ENCODE data around the gene PARD3B.

The PARD3B gene

GRCh38 chr2:205407984-205408383 lies 862.7 kb downstream of the PARD3B start:
- no peaks in the 10 kb centered on the region for H3K9me3 ChIP-seq (replicated peaks; ENCODE audit: low read length)
- no peak overlapping the region for H3K4me3 ChIP-seq (ENCODE audit: low read length)
- H3K9ac ChIP-seq (ENCODE audit: low read depth, low read length) = no peak overlapping the region
- H3K4me1 ChIP-seq (ENCODE audit: control insufficient read depth, insufficient read depth, low read length) = peaks cover 31% of the 10 kb centered on the region
- H3K36me3 ChIP-seq (ENCODE audit: insufficient read depth, low read length) = no peaks in the 10 kb centered on the region
- no peak overlapping the region for H3K4me2 ChIP-seq (ENCODE audit: low read length)
- no peaks in the 10 kb centered on the region for H3K27me3 ChIP-seq (ENCODE audit: control insufficient read depth, insufficient read depth, low read length)

GRCh38 chr2:205408696-205409095 lies 863.4 kb downstream of the PARD3B start:
- Histone ChIP-seq H3K4me1 (ENCODE audit: control insufficient read depth, insufficient read depth, low read length) (peaks cover 31% of the 10 kb centered on the region), H3K4me2 (ENCODE audit: low read length) (no peak overlapping the region), H3K36me3 (ENCODE audit: insufficient read depth, low read length) (no peaks in the 10 kb centered on the region), H3K27me3 (ENCODE audit: control insufficient read depth, insufficient read depth, low read length) (no peaks in the 10 kb centered on the region), H3K4me3 (ENCODE audit: low read length) (no peak overlapping the region), H3K9me3 (replicated peaks; ENCODE audit: low read length) (no peaks in the 10 kb centered on the region), H3K9ac (ENCODE audit: low read depth, low read length) (no peak overlapping the region)

GRCh38 chr2:205409411-205409810 lies 864.1 kb downstream of the PARD3B start:
- no peaks in the 10 kb centered on the region for H3K27me3 ChIP-seq (ENCODE audit: control insufficient read depth, insufficient read depth, low read length)
- H3K4me3 ChIP-seq (ENCODE audit: low read length) = no peak overlapping the region
- no peak overlapping the region for H3K4me2 ChIP-seq (ENCODE audit: low read length)
- no peaks in the 10 kb centered on the region for H3K36me3 ChIP-seq (ENCODE audit: insufficient read depth, low read length)
- H3K9ac ChIP-seq (ENCODE audit: low read depth, low read length) = no peak overlapping the region
- peaks cover 31% of the 10 kb centered on the region for H3K4me1 ChIP-seq (ENCODE audit: control insufficient read depth, insufficient read depth, low read length)
- H3K9me3 ChIP-seq (replicated peaks; ENCODE audit: low read length) = no peaks in the 10 kb centered on the region

GRCh38 chr2:205411558-205411957 lies 866.3 kb downstream of the PARD3B start:
- no peaks in the 10 kb centered on the region for H3K27me3 ChIP-seq (ENCODE audit: control insufficient read depth, insufficient read depth, low read length)
- no peaks in the 10 kb centered on the region for H3K9me3 ChIP-seq (replicated peaks; ENCODE audit: low read length)
- H3K4me1 ChIP-seq (ENCODE audit: control insufficient read depth, insufficient read depth, low read length) = peaks cover 14% of the 10 kb centered on the region
- no peak overlapping the region for H3K4me2 ChIP-seq (ENCODE audit: low read length)
- H3K4me3 ChIP-seq (ENCODE audit: low read length) = no peak overlapping the region
- no peak overlapping the region for H3K9ac ChIP-seq (ENCODE audit: low read depth, low read length)
- no peaks in the 10 kb centered on the region for H3K36me3 ChIP-seq (ENCODE audit: insufficient read depth, low read length)

GRCh38 chr2:205424326-205424725 lies 879.1 kb downstream of the PARD3B start:
- no peak overlapping the region for H3K4me3 ChIP-seq (ENCODE audit: low read length)
- H3K4me1 ChIP-seq (ENCODE audit: control insufficient read depth, insufficient read depth, low read length) = peaks cover 9% of the 10 kb centered on the region
- H3K4me2 ChIP-seq (ENCODE audit: low read length) = no peak overlapping the region
- H3K9me3 ChIP-seq (replicated peaks; ENCODE audit: low read length) = no peaks in the 10 kb centered on the region
- H3K27me3 ChIP-seq (ENCODE audit: control insufficient read depth, insufficient read depth, low read length) = no peaks in the 10 kb centered on the region
- no peak overlapping the region for H3K9ac ChIP-seq (ENCODE audit: low read depth, low read length)
- H3K36me3 ChIP-seq (ENCODE audit: insufficient read depth, low read length) = no peaks in the 10 kb centered on the region

GRCh38 chr2:205425102-205425501 lies 879.8 kb downstream of the PARD3B start:
- Histone ChIP-seq H3K36me3 (ENCODE audit: insufficient read depth, low read length) (no peaks in the 10 kb centered on the region), H3K9ac (ENCODE audit: low read depth, low read length) (no peak overlapping the region), H3K4me1 (ENCODE audit: control insufficient read depth, insufficient read depth, low read length) (peaks cover 9% of the 10 kb centered on the region), H3K27me3 (ENCODE audit: control insufficient read depth, insufficient read depth, low read length) (no peaks in the 10 kb centered on the region), H3K9me3 (replicated peaks; ENCODE audit: low read length) (no peaks in the 10 kb centered on the region), H3K4me3 (ENCODE audit: low read length) (no peak overlapping the region), H3K4me2 (ENCODE audit: low read length) (no peak overlapping the region)

GRCh38 chr2:205427112-205427511 lies 881.8 kb downstream of the PARD3B start:
- no peaks in the 10 kb centered on the region for H3K27me3 ChIP-seq (ENCODE audit: control insufficient read depth, insufficient read depth, low read length)
- peaks cover 9% of the 10 kb centered on the region for H3K4me1 ChIP-seq (ENCODE audit: control insufficient read depth, insufficient read depth, low read length)
- H3K9ac ChIP-seq (ENCODE audit: low read depth, low read length) = no peak overlapping the region
- no peak overlapping the region for H3K4me3 ChIP-seq (ENCODE audit: low read length)
- H3K4me2 ChIP-seq (ENCODE audit: low read length) = peak overlapping the region; percentile 16
- no peaks in the 10 kb centered on the region for H3K9me3 ChIP-seq (replicated peaks; ENCODE audit: low read length)
- no peaks in the 10 kb centered on the region for H3K36me3 ChIP-seq (ENCODE audit: insufficient read depth, low read length)

GRCh38 chr2:205428811-205429210 lies 883.5 kb downstream of the PARD3B start:
- H3K4me1 ChIP-seq (ENCODE audit: control insufficient read depth, insufficient read depth, low read length) = peaks cover 9% of the 10 kb centered on the region
- no peak overlapping the region for H3K4me3 ChIP-seq (ENCODE audit: low read length)
- H3K36me3 ChIP-seq (ENCODE audit: insufficient read depth, low read length) = no peaks in the 10 kb centered on the region
- no peaks in the 10 kb centered on the region for H3K9me3 ChIP-seq (replicated peaks; ENCODE audit: low read length)
- H3K4me2 ChIP-seq (ENCODE audit: low read length) = no peak overlapping the region
- H3K9ac ChIP-seq (ENCODE audit: low read depth, low read length) = no peak overlapping the region
- H3K27me3 ChIP-seq (ENCODE audit: control insufficient read depth, insufficient read depth, low read length) = no peaks in the 10 kb centered on the region

- no peak overlapping the region for H3K9ac ChIP-seq (ENCODE audit: low read depth, low read length)
- H3K27me3 ChIP-seq (ENCODE audit: control insufficient read depth, insufficient read depth, low read length) = no peaks in the 10 kb centered on the region
- no peak overlapping the region for H3K4me2 ChIP-seq (ENCODE audit: low read length)
- H3K36me3 ChIP-seq (ENCODE audit: insufficient read depth, low read length) = no peaks in the 10 kb centered on the region
- H3K4me3 ChIP-seq (ENCODE audit: low read length) = no peak overlapping the region
- H3K9me3 ChIP-seq (replicated peaks; ENCODE audit: low read length) = no peaks in the 10 kb centered on the region
- peaks cover 3% of the 10 kb centered on the region for H3K4me1 ChIP-seq (ENCODE audit: control insufficient read depth, insufficient read depth, low read length)
Measured at GRCh38 chr2:205435970-205436369, 890.7 kb downstream of the PARD3B start.

GRCh38 chr2:205438241-205438640 lies 893.0 kb downstream of the PARD3B start:
- no peaks in the 10 kb centered on the region for H3K27me3 ChIP-seq (ENCODE audit: control insufficient read depth, insufficient read depth, low read length)
- no peak overlapping the region for H3K9ac ChIP-seq (ENCODE audit: low read depth, low read length)
- H3K36me3 ChIP-seq (ENCODE audit: insufficient read depth, low read length) = no peaks in the 10 kb centered on the region
- H3K4me2 ChIP-seq (ENCODE audit: low read length) = no peak overlapping the region
- peaks cover 3% of the 10 kb centered on the region for H3K4me1 ChIP-seq (ENCODE audit: control insufficient read depth, insufficient read depth, low read length)
- no peaks in the 10 kb centered on the region for H3K9me3 ChIP-seq (replicated peaks; ENCODE audit: low read length)
- H3K4me3 ChIP-seq (ENCODE audit: low read length) = no peak overlapping the region

GRCh38 chr2:205439621-205440020 lies 894.3 kb downstream of the PARD3B start:
- Histone ChIP-seq H3K9ac (ENCODE audit: low read depth, low read length) (no peak overlapping the region), H3K36me3 (ENCODE audit: insufficient read depth, low read length) (no peaks in the 10 kb centered on the region), H3K4me3 (ENCODE audit: low read length) (no peak overlapping the region), H3K9me3 (replicated peaks; ENCODE audit: low read length) (no peaks in the 10 kb centered on the region), H3K4me1 (ENCODE audit: control insufficient read depth, insufficient read depth, low read length) (peaks cover 3% of the 10 kb centered on the region), H3K27me3 (ENCODE audit: control insufficient read depth, insufficient read depth, low read length) (no peaks in the 10 kb centered on the region), H3K4me2 (ENCODE audit: low read length) (no peak overlapping the region)

- Histone ChIP-seq H3K36me3 (ENCODE audit: insufficient read depth, low read length) (no peaks in the 10 kb centered on the region), H3K4me2 (ENCODE audit: low read length) (no peak overlapping the region), H3K4me3 (ENCODE audit: low read length) (no peak overlapping the region), H3K27me3 (ENCODE audit: control insufficient read depth, insufficient read depth, low read length) (no peaks in the 10 kb centered on the region), H3K9ac (ENCODE audit: low read depth, low read length) (no peak overlapping the region), H3K4me1 (ENCODE audit: control insufficient read depth, insufficient read depth, low read length) (no peaks in the 10 kb centered on the region), H3K9me3 (replicated peaks; ENCODE audit: low read length) (no peaks in the 10 kb centered on the region)
Measured at GRCh38 chr2:205441524-205441923, 896.2 kb downstream of the PARD3B start.

All from skeletal muscle satellite cell (primary cell).